PFSK-1 (cell line): ENCODE measurements around the gene RAD1.

Experiments used
- FOXP2 ChIP-seq: optimal IDR thresholded peaks from 2 replicates; pipeline ENCODE3; 2011; ENCODE audit warnings: borderline replicate concordance, control low read depth, inconsistent platforms; ENCODE audit not compliant: insufficient read depth; ENCODE audit errors: extremely low read length, extremely low read depth
- POLR2AphosphoS5 ChIP-seq: IDR thresholded peaks from 2 replicates; pipeline ENCODE4 v1.6.1; 2012; ENCODE audit warnings: low read depth, mild to moderate bottlenecking, control low read depth, low read length, moderate library complexity
- SIN3A ChIP-seq: IDR thresholded peaks from 2 replicates; pipeline ENCODE4 v1.6.1; 2012; ENCODE audit warnings: mild to moderate bottlenecking, low read length, moderate library complexity, borderline replicate concordance; ENCODE audit not compliant: insufficient read depth
- TAF1 ChIP-seq: IDR thresholded peaks from 2 replicates; pipeline ENCODE4 v1.6.1; 2012; ENCODE audit warnings: low read length, control low read depth, borderline replicate concordance; ENCODE audit not compliant: insufficient read depth
- TF ChIP-seq, protein P1 (sequence below), 2 experiments: IDR thresholded peaks; 2 replicates each; pipeline versions ENCODE4 v1.6.1 to v1.8.0; 2011 to 2012; ENCODE audit warnings: low read depth in 2 of 2, low read length in 2 of 2, control low read depth in 1 of 2, inconsistent platforms in 1 of 2, mild to moderate bottlenecking in 1 of 2, moderate library complexity in 1 of 2; ENCODE audit not compliant: insufficient read depth in 1 of 2

The RAD1 gene

DNA sequence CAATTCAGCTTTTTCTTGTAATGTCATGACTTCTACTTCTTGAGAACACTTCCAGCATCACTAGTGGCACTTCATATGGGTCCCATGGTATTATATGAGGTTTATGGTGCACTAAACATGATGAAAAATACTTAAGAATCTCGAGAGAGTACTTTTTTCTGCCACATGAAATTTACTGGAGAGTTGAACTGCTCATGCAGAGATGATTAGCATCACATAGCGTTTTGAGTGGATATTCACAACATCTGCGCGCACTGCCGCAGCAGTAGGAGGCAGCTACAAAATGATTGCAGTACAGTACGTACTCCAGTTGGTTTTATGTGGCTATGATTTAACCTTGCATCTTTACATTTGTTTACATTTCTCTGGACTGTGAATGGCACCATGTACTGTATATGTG is 14.7 kb downstream of the RAD1 start:
- TF ChIP-seq, protein P1, sequence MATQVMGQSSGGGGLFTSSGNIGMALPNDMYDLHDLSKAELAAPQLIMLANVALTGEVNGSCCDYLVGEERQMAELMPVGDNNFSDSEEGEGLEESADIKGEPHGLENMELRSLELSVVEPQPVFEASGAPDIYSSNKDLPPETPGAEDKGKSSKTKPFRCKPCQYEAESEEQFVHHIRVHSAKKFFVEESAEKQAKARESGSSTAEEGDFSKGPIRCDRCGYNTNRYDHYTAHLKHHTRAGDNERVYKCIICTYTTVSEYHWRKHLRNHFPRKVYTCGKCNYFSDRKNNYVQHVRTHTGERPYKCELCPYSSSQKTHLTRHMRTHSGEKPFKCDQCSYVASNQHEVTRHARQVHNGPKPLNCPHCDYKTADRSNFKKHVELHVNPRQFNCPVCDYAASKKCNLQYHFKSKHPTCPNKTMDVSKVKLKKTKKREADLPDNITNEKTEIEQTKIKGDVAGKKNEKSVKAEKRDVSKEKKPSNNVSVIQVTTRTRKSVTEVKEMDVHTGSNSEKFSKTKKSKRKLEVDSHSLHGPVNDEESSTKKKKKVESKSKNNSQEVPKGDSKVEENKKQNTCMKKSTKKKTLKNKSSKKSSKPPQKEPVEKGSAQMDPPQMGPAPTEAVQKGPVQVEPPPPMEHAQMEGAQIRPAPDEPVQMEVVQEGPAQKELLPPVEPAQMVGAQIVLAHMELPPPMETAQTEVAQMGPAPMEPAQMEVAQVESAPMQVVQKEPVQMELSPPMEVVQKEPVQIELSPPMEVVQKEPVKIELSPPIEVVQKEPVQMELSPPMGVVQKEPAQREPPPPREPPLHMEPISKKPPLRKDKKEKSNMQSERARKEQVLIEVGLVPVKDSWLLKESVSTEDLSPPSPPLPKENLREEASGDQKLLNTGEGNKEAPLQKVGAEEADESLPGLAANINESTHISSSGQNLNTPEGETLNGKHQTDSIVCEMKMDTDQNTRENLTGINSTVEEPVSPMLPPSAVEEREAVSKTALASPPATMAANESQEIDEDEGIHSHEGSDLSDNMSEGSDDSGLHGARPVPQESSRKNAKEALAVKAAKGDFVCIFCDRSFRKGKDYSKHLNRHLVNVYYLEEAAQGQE (IDR thresholded peaks at IDR 0.05; ENCODE audit: insufficient read depth in 1 of 2, low read depth in 2 of 2, low read length in 2 of 2): no peak
- TF ChIP-seq POLR2AphosphoS5 (no peak), SIN3A (no peak), FOXP2 (no peak)

DNA sequence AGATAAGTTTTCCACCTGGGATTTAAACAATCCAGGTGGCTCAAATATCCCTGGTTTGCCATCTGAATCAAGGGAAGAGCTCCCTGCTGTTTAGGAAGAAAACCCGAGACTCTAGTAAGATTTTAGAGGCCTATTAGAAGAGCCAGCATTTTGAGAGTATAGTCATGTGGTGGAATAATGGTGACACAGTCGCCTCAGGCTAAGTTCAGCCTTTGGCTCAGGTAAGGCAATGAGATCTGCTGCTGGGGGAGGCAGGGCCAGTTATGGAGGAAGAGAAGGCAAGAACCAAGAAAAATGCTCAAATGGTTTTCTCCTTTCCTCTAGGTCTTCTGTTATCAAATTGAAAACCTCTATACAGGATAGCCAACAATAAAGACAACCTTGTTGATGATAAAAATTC is 16.2 kb downstream of the RAD1 start:
- TF ChIP-seq SIN3A: no peak
- TF ChIP-seq, protein P1 (IDR thresholded peaks at IDR 0.05; ENCODE audit: insufficient read depth in 1 of 2, low read depth in 2 of 2, low read length in 2 of 2): no peak
- TF ChIP-seq POLR2AphosphoS5: no peak
- no peak for TF ChIP-seq FOXP2
- TF ChIP-seq TAF1: no peak

DNA sequence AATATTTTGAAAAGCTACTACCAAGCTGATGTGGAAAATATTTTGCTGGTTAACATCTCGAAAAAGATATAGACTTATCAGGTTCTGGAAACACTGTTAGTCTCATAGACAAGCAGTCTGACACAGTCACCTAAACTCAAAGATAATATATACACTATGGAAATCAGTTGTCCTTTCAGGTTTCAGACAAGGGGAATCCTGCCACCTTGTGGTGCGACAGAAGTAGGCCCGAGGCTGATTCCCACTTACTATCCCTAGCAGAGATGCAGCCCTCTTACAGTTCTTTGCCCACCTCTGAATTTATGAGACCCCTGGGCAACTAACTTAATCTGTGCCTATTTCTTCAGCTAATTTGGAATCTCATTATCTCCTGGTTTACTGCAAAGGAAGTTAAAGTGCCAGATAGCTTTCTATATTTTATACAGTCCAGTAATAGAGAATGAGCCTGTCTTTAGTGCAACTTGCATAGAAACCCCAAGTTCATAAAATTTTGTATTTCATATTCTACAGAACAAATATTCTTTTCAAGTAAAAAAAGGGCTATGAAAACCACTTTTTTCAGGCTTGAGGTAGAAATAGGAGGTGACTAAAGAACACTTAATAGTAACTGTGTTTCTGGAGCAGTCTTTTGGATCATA is 16.9 kb downstream of the RAD1 start:
- TF ChIP-seq, protein P1 (IDR thresholded peaks at IDR 0.05; ENCODE audit: insufficient read depth in 1 of 2, low read depth in 2 of 2, low read length in 2 of 2): no peak
- no peak for TF ChIP-seq POLR2AphosphoS5
- TF ChIP-seq SIN3A: no peak
- TF ChIP-seq TAF1: no peak
- no peak for TF ChIP-seq FOXP2

DNA sequence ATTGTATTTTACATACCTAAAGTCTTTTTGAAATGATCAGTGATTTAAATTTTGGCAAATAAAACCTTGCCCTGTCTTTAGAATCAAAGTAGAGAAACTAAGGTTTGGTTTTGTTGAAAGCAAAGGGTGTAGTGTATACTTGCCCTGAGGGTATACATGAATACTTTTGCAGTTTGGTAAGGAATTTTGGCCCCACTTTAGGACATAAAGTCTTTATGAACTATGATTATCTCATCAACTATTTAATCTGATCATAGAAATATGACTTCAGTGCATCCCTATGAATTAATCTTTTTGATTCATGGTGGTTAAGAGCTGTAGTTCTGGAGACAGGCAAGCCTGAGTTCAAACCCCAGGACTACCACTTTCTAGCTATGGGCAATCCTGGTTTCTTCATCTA is 17.7 kb downstream of the RAD1 start:
- TF ChIP-seq FOXP2: no peak
- no peak for TF ChIP-seq POLR2AphosphoS5
- TF ChIP-seq, protein P1 (IDR thresholded peaks at IDR 0.05; ENCODE audit: insufficient read depth in 1 of 2, low read depth in 2 of 2, low read length in 2 of 2): no peak
- no peak for TF ChIP-seq SIN3A
- TF ChIP-seq TAF1: no peak

DNA sequence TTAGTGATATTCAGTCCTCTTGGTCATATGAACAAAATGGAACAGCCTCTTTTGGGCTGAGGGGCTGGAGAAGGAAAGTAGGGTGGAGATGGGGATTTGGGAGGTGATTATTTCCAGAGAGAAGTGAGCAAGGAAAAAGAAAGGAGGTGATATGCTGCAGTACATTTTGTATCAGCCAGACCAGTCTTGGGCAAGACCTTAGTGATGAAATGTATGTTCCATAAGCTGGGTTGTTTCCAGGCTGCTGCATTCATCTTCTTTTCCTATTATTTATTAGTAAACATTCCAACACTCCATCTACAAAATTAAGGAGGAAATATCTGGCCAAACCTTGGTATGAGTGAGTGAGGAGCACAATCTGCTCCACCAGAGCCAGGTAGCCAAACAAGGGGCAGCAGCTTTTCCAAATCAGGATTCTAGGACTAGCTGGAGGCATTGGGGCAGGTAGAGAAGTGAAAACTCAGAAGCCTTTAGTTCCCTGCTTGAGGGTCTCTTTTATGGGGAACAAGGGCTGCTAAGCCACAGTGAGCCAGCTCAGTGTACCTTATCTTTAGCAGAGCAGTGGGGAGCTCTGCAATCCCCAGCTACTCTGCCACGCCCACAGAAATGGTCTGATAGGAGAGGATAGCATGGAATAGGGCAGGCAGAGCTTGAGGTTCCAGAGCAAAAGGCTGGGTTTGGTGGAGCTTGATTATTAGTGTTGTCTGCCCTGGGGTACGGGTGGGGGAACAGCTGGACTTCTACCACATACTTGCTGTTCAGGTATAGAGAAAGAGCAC is 19.5 kb downstream of the RAD1 start:
- TF ChIP-seq SIN3A (no peak), POLR2AphosphoS5 (no peak), TAF1 (no peak), FOXP2 (no peak)
- TF ChIP-seq, protein P1 (IDR thresholded peaks at IDR 0.05; ENCODE audit: insufficient read depth in 1 of 2, low read depth in 2 of 2, low read length in 2 of 2): no peak
